Measurements from ENCODE around the gene CSRP2. TPM values are rescaled to one million over a fixed set of nuclear protein-coding genes. Genes with fewer than 3 reads are reported as not detected.
A peak's percentile ranks its signal among the peaks of the same experiment; 100 is the strongest.

Gene CSRP2
- total RNA-seq, 4 donors from 2014 or later = 5.0 to 28.6 (median 18.4) TPM

DNA sequence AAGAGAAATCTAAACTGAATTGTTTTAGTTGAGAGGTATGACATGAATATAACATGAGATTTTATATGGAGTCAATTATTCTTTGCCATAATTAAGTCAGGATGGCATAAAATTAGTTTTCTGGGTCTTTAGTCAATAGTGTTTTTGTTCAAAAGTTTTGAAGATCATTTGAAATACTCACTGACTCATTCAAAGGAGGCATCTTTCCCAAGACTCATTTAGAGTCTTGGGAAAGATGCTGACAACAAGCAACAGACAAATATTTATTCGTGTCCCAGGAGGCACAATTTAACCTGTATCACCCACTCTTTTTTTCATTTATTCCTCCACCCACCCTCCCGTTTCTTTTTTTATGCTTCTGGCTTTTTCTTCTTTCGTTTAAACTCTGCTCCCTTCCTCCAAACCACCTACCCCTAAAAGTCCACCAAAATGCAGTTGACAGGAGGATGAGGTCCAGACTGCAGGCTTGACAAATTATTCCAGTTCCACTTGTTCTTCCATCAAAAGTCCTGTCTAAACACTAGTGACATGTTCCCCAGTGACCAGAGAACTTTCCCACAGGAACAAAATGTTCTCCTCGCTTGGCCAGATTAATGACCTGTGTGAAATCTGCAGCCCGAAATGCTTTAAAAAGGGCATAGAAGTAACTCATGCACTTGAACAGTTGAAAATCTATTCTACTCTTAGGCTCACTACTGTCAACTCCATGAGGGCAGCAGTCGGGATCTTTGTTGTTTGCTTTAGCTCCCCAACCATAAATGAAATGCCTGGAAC is 43.3 kb upstream of the CSRP2 start:
- Histone ChIP-seq H3K27me3 (no peaks in the 10 kb centered on the region), H3K9me3 (no peaks in the 10 kb centered on the region), H3K4me1 (no peaks in the 10 kb centered on the region), H3K36me3 (no peaks in the 10 kb centered on the region), H3K4me3 (no peak overlapping the region), H3K27ac (peak overlapping the region in 1 of 4 donors; percentile 0)
- TF ChIP-seq EP300 (IDR thresholded peaks at IDR 0.05) (peak in 1 of 2 donors; percentile 54), POLR2A (IDR thresholded peaks at IDR 0.05) (no peak)
- TF ChIP-seq, protein P1, sequence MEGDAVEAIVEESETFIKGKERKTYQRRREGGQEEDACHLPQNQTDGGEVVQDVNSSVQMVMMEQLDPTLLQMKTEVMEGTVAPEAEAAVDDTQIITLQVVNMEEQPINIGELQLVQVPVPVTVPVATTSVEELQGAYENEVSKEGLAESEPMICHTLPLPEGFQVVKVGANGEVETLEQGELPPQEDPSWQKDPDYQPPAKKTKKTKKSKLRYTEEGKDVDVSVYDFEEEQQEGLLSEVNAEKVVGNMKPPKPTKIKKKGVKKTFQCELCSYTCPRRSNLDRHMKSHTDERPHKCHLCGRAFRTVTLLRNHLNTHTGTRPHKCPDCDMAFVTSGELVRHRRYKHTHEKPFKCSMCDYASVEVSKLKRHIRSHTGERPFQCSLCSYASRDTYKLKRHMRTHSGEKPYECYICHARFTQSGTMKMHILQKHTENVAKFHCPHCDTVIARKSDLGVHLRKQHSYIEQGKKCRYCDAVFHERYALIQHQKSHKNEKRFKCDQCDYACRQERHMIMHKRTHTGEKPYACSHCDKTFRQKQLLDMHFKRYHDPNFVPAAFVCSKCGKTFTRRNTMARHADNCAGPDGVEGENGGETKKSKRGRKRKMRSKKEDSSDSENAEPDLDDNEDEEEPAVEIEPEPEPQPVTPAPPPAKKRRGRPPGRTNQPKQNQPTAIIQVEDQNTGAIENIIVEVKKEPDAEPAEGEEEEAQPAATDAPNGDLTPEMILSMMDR (IDR thresholded peaks at IDR 0.05) = no peak
- WGBS, 2 donors = 54 to 69% methylated on average over 6 of the region's 6 CpGs
- no peak for DNase-seq (ENCODE audit: low spot score in 2 of 2)

DNA sequence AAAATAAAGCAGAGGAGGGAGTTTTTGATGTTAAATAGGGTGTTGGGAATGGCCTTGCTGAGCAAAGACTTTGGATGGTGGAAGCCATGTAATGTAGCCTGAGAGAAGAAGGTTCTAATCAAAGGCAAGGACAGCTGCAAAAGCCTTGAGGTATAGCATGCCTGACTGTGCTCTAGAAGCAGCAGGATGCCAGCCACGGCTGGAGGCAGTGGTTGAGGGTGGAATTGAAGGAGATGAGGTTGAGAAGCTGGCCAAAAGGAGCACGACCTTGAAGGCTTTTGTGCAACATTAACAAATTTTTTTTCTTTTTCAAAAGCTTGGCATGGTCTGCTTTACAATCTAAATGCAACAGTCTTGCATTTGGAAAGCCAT is 42.3 kb upstream of the CSRP2 start:
- no peaks in the 10 kb centered on the region for H3K27me3 ChIP-seq
- WGBS, 2 donors = 40 to 51% methylated on average over 2 of the region's 2 CpGs
- no peak for DNase-seq (ENCODE audit: low spot score in 2 of 2)
- no peaks in the 10 kb centered on the region for H3K9me3 ChIP-seq
- H3K36me3 ChIP-seq = no peaks in the 10 kb centered on the region
- H3K4me3 ChIP-seq = no peak overlapping the region
- H3K27ac ChIP-seq = no peak overlapping the region
- TF ChIP-seq EP300 (IDR thresholded peaks at IDR 0.05) (no peak), POLR2A (IDR thresholded peaks at IDR 0.05) (no peak)
- TF ChIP-seq, protein P1 (IDR thresholded peaks at IDR 0.05) = no peak
- H3K4me1 ChIP-seq = peaks cover 0 to 7% (median 0%) of the 10 kb centered on the region in 4 donors

DNA sequence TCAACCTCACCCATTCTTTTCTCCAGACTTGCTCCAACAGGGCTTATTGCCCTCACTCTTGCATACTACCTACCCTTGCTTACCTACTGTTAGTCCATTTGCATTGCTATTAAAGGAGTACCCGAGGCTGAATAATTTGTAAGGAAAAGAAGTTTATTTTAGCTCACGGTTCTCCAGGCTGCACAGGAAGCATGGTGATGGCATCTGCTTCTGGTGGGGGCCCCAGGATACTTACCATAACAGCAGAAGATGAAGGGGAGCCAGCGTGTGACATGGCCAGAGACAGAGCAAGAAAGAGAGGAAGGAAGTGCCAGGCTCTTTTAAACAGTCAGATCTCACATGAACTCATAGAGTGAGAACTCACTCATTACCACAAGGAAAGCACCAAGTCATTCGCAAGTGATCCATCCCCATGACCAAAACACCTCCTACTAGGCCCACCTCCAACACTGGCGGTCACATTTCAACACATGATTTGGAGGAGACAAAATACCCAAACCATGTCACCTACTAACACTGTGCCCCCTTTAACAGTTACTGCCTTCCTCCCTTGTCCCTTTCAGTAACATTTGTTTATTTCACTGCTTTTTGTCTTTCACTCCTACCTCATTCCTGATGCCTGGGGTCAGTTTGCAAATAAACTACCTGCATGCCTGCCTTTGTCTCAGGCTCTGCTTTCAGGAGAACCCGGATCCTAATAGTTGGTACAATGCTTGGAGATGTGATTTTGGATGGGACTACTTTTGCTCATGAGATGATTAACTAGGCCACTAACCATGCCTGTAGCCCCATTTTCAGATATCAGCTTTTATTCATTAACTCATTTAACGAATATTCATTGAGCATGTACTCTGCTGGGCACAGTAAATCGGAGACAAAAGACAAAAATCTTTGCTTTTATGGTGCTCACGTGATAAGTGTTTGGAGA is 41.6 kb upstream of the CSRP2 start:
- Histone ChIP-seq H3K27me3 (no peaks in the 10 kb centered on the region), H3K27ac (no peak overlapping the region), H3K4me3 (no peak overlapping the region), H3K4me1 (peaks cover 0 to 9% (median 0%) of the 10 kb centered on the region in 4 donors), H3K36me3 (no peaks in the 10 kb centered on the region), H3K9me3 (no peaks in the 10 kb centered on the region)
- WGBS, 2 donors = 79 to 80% methylated on average over 9 of the region's 9 CpGs
- no peak for DNase-seq (ENCODE audit: low spot score in 2 of 2)
- TF ChIP-seq POLR2A (IDR thresholded peaks at IDR 0.05) = no peak
- no peak for TF ChIP-seq EP300 (IDR thresholded peaks at IDR 0.05)
- TF ChIP-seq, protein P1 (IDR thresholded peaks at IDR 0.05) = no peak

DNA sequence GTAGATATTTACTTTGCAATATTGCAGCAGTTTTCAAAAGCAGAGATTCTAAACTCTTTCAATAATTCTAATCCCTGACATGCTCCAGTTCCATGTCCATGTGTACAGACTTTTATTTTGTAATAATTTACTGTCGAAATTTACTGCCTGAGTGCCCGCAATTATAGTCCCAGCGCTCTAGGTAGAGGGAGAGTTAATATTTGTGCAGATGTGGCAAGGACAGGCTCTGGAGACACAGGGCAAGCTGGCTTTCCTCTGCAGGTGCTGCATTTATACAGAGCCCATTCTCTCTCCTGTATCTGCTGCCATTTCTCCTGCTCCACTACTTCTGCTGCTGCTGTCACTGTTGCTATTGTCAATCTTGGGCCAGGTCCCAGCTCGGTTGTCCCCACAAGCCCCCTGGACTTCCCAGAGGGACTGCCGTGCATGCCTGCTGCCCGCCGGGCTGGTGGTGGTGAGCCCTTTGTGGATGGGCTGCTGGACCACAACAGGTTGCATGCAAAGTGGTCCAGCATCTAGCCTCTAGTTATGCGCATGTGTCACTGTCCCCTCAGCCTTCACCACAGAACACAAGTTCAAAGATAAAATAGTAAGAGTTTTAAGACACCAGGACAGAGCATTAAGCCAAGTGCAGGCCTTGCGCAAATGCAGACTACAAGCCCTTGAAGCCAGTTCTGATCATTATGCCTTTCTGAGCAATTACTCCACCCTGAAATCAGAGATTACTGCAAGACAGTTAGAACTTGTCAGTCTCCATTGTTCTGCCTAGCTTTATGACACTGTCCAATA is 40.8 kb upstream of the CSRP2 start:
- 83 to 86% methylated on average over 9 of the region's 9 CpGs for WGBS, 2 donors
- peaks cover 0 to 17% (median 0%) of the 10 kb centered on the region in 4 donors for H3K4me1 ChIP-seq
- H3K4me3 ChIP-seq = no peak overlapping the region
- H3K27ac ChIP-seq = no peak overlapping the region
- H3K36me3 ChIP-seq = no peaks in the 10 kb centered on the region
- no peaks in the 10 kb centered on the region for H3K27me3 ChIP-seq
- no peaks in the 10 kb centered on the region for H3K9me3 ChIP-seq
- no peak for DNase-seq (ENCODE audit: low spot score in 2 of 2)
- TF ChIP-seq, protein P1 (IDR thresholded peaks at IDR 0.05) = no peak
- TF ChIP-seq EP300 (IDR thresholded peaks at IDR 0.05) = no peak
- no peak for TF ChIP-seq POLR2A (IDR thresholded peaks at IDR 0.05)

All from tibial nerve (tissue), 4 donors.